Lower leg skin (tissue), 4 donors: Measurements from ENCODE around the gene EFHC1. TPM values are rescaled to one million over a fixed set of nuclear protein-coding genes. Genes with fewer than 3 reads are reported as not detected.

ENCODE experiments used
- DNase-seq, 2 donors: peaks; one replicate each; pipeline ENCODE4 v3.0.0-alpha.2; 2019; ENCODE audit warnings: low spot score in 2 of 2
- H3K4me3 ChIP-seq: fragments of 200-600 bp; sonication (generic); 2 replicates; pipeline ENCODE4 v1.5.1; 2017; ENCODE audit warnings: mild to moderate bottlenecking, low read depth; ENCODE audit not compliant: poor library complexity, severe bottlenecking
- CTCF ChIP-seq, 3 donors: fragments of 450-650 bp; IDR thresholded peaks; one replicate each; pipeline ENCODE4 v1.5.1; 2016; ENCODE audit warnings: antibody characterized with exemption in 3 of 3, mild to moderate bottlenecking in 3 of 3, moderate library complexity in 2 of 3
- POLR2A ChIP-seq, 2 donors: fragments of 450-650 bp; IDR thresholded peaks; one replicate each; pipeline ENCODE4 v1.6.1; 2016 to 2017; ENCODE audit warnings: antibody characterized with exemption in 2 of 2, mild to moderate bottlenecking in 1 of 2, moderate library complexity in 1 of 2
- WGBS, 2 donors: methylation state at CpG; one replicate each; pipeline ENCODE4 v1.1.5; 2018; 5-methylcytosine and 5-hydroxymethylcytosine counted together
- intact Hi-C: fragments of 100-400 bp; cut with DNase I; formaldehyde crosslinking; loops from one replicate; pipeline ENCODE4 v1.15.0; 2023; ENCODE audit warnings: low total_unique reads
- total RNA-seq, 4 donors: library from RNA; depleted of rRNA; stranded (reverse); fragments of >200 nt; gene quantifications; one replicate each; pipeline ENCODE4 v1.1.0, GENCODE V29; 2016

The EFHC1 gene
- total RNA-seq, 4 donors from 2014 or later: 12.2 to 22.8 (median 18.1) TPM

GRCh38 chr6:52523378-52524142, 103.4 kb downstream of the EFHC1 start:
- WGBS, 2 donors: 50 to 60% methylated on average over 6 of the region's 6 CpGs
- intact Hi-C loops: no loop called here
- DNase-seq: no peak
- no peak for TF ChIP-seq POLR2A (IDR thresholded peaks at IDR 0.05)
- no peak for TF ChIP-seq CTCF (IDR thresholded peaks at IDR 0.05)
- H3K4me3 ChIP-seq: no peak overlapping the region

- intact Hi-C loops: no loop called here
- DNase-seq: no peak
- TF ChIP-seq POLR2A (IDR thresholded peaks at IDR 0.05) (no peak), CTCF (IDR thresholded peaks at IDR 0.05) (no peak)
- 94 to 95% methylated on average over 4 of the region's 4 CpGs for WGBS, 2 donors
- H3K4me3 ChIP-seq: no peak overlapping the region
These were observed 104.8 kb downstream of the EFHC1 start for GRCh38 chr6:52524918-52525317.

- WGBS, 2 donors: 64 to 91% methylated on average over 4 of the region's 4 CpGs
- DNase-seq: no peak
- H3K4me3 ChIP-seq: no peak overlapping the region
- no peak for TF ChIP-seq CTCF (IDR thresholded peaks at IDR 0.05)
- no peak for TF ChIP-seq POLR2A (IDR thresholded peaks at IDR 0.05)
- intact Hi-C loops: no loop called here
These were observed 106.5 kb downstream of the EFHC1 start for GRCh38 chr6:52526634-52527033.

GRCh38 chr6:52527436-52527835, 107.3 kb downstream of the EFHC1 start:
- no peak overlapping the region for H3K4me3 ChIP-seq
- 94% methylated on average over 7 of the region's 7 CpGs for WGBS, 2 donors
- intact Hi-C loops: no loop called here
- no peak for DNase-seq
- no peak for TF ChIP-seq CTCF (IDR thresholded peaks at IDR 0.05)
- no peak for TF ChIP-seq POLR2A (IDR thresholded peaks at IDR 0.05)

- intact Hi-C loops: no loop called here
- no peak for TF ChIP-seq POLR2A (IDR thresholded peaks at IDR 0.05)
- TF ChIP-seq CTCF (IDR thresholded peaks at IDR 0.05): no peak
- WGBS, 2 donors: 94% methylated on average over 8 of the region's 8 CpGs
- no peak for DNase-seq
- H3K4me3 ChIP-seq: no peak overlapping the region
These were observed 109.2 kb downstream of the EFHC1 start for GRCh38 chr6:52529311-52529710.

- intact Hi-C loops: no loop called here
- TF ChIP-seq POLR2A (IDR thresholded peaks at IDR 0.05): no peak
- no peak for TF ChIP-seq CTCF (IDR thresholded peaks at IDR 0.05)
- no peak overlapping the region for H3K4me3 ChIP-seq
- 89 to 95% methylated on average over 10 of the region's 10 CpGs for WGBS, 2 donors
- no peak for DNase-seq
These were observed 110.2 kb downstream of the EFHC1 start for GRCh38 chr6:52530351-52530750.
